GM18909 (cell line): ENCODE measurements around the gene SIM1.
"Not testable (repeated sequence)": the region's sequence is repeated elsewhere in the genome, so short reads cannot be mapped to it uniquely, and the experiment has no call there.

Source experiments
- ATAC-seq: cut with Tn5 transposase; IDR thresholded peaks from one replicate; pipeline ENCODE4 v1.9.1; 2021; ENCODE audit warnings: mild to moderate bottlenecking; ENCODE audit not compliant: unreplicated experiment, poor library complexity

The SIM1 gene

GRCh38 chr6:100371591-100371990 is 93.1 kb downstream of the SIM1 start:
- no peak for ATAC-seq

GRCh38 chr6:100370265-100370664 is 94.5 kb downstream of the SIM1 start:
- ATAC-seq: no peak

- ATAC-seq: no peak
These were observed 98.3 kb downstream of the SIM1 start for GRCh38 chr6:100366419-100366818.

- ATAC-seq: no peak
These were observed 101.1 kb downstream of the SIM1 start for GRCh38 chr6:100363651-100364050.

- not testable (repeated sequence) for ATAC-seq
These were observed 109.7 kb downstream of the SIM1 start for GRCh38 chr6:100354736-100355641.

GRCh38 chr6:100353276-100354015 is 111.3 kb downstream of the SIM1 start:
- ATAC-seq: no peak

GRCh38 chr6:100350139-100350538 is 114.6 kb downstream of the SIM1 start:
- no peak for ATAC-seq

- ATAC-seq: no peak
These were observed 115.4 kb downstream of the SIM1 start for GRCh38 chr6:100349366-100349765.

GRCh38 chr6:100347901-100348550 is 116.7 kb downstream of the SIM1 start:
- peak; percentile 62 for ATAC-seq

GRCh38 chr6:100346828-100347227 is 117.9 kb downstream of the SIM1 start:
- ATAC-seq: no peak

GRCh38 chr6:100346203-100346602 is 118.5 kb downstream of the SIM1 start:
- no peak for ATAC-seq

GRCh38 chr6:100344761-100345160 is 120.0 kb downstream of the SIM1 start:
- ATAC-seq: no peak

- ATAC-seq: no peak
These were observed 120.4 kb downstream of the SIM1 start for GRCh38 chr6:100344321-100344720.

- no peak for ATAC-seq
These were observed 121.2 kb downstream of the SIM1 start for GRCh38 chr6:100343316-100344077.

GRCh38 chr6:100342830-100343229 is 121.9 kb downstream of the SIM1 start:
- no peak for ATAC-seq

GRCh38 chr6:100339574-100340255 is 125.0 kb downstream of the SIM1 start:
- no peak for ATAC-seq

GRCh38 chr6:100338090-100338489 is 126.6 kb downstream of the SIM1 start:
- no peak for ATAC-seq

GRCh38 chr6:100336876-100337275 is 127.8 kb downstream of the SIM1 start:
- ATAC-seq: no peak

- ATAC-seq: no peak
These were observed 128.7 kb downstream of the SIM1 start for GRCh38 chr6:100335991-100336390.
